GM21723 (cell line): ENCODE data around the gene IL17A.
A peak's percentile ranks its signal among the peaks of the same experiment; 100 is the strongest.

Source experiments
- ATAC-seq: cut with Tn5 transposase; IDR thresholded peaks from one replicate; pipeline ENCODE4 v1.9.1; 2021; ENCODE audit warnings: mild to moderate bottlenecking, moderate library complexity; ENCODE audit not compliant: unreplicated experiment

IL17A gene

GRCh38 chr6:52186075-52186474 lies at the start of gene IL17A:
Gene IL17A, plus strand, starts transcription at chr6:52186375. Its CDS starts 57 bp downstream, at chr6:52186432.
- peak; percentile 33 for ATAC-seq

DNA sequence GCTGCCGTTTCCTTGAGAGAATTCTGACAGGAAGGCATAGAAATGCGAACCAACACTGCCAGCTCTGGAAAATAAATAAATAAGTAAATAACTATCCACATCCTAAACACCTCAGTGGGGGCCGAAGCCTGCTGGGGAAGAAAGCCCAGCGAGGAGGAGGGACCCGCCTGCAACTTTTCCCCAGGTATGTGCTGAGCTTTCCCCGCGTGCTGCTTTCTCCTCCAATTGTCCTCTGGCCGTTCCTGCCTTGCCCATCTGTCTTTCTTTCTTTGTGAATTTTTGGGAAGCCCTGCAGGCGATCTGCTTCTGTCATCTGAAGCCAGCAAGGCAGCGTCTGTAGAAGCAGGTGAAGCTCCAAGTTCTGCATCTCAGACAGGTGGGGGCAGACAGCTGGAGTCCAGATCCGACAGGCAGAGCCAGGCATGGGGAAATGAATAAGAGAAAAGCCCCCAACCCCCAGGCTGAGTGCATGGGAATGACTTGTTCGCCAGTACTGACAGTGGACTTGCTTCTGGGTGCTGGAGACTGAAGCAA lies 49.2 kb upstream of the IL17A start:
- no peak for ATAC-seq

DNA sequence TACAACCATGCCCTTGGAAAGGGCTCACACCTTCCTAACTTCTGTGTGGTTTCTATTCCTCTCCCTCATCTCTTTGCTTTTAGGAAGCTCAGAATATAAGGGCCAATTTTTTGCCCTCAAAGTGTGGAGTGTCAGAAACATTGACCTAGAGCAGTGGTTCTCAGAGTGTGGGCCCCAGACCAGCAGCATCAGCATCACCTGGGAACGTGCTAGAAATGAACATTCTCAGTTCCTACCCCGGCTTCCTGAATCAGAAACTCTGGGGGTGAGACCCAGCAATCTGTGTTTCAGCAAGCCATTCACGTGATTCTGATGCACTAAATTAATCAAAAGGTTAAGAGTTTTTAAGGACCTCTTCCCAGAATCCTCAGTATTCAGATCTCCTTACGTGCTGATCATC lies 47.9 kb upstream of the IL17A start:
- ATAC-seq: peak; percentile 78

DNA sequence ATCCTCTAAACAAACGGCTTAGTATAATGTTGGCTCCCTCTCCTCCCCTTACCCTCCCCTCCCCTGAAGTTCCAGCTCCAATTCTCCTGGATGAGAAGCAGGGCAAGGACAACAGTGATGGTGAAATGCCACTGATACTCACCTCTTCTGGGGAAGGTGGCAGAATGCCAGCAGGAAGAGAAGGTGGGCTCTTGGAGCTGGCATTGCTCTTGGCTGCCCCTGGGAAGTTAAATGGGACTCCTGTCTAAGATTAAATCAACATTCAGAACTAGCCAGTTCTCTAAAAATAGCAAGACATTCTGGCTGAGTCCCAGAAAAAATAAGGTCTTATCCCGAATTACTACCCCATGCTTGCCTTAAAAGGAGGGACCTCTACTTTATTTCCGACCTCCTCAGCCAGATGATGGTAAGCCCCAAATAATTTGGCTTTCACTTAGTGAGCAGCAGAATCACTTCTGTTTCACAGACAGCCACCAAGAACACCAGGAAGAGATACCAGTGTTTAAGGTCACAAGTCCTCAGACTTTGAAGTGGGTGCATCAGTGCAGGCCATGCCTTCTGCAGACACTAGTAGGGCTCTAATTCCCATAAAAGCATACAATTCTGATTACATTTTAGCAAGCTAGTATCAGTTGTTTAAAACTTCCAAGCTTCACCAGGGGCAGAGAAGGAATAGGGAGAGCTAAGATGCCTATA lies 46.0 kb upstream of the IL17A start:
- no peak for ATAC-seq

DNA sequence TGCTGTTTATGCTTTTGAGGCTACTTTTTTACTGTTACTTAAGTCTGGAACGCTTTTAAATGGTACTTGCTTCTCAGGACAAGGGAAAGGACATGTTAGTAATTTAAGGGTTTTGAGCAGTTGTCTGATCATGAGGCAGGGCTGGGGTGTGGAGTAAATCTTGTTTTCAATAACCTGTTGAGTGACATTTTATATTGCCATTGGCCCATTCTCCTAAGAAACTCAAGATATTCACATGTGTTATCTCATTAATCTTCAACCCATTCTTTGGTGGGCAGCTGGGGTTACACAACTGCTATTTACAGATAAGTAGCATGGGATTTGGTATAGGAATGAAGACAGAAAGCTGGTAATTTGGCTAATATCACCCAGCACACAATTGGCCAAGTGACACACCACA lies 44.6 kb upstream of the IL17A start:
- no peak for ATAC-seq

- ATAC-seq: no peak
Observed at GRCh38 chr6:52142556-52142955, 43.6 kb upstream of the IL17A start.

DNA sequence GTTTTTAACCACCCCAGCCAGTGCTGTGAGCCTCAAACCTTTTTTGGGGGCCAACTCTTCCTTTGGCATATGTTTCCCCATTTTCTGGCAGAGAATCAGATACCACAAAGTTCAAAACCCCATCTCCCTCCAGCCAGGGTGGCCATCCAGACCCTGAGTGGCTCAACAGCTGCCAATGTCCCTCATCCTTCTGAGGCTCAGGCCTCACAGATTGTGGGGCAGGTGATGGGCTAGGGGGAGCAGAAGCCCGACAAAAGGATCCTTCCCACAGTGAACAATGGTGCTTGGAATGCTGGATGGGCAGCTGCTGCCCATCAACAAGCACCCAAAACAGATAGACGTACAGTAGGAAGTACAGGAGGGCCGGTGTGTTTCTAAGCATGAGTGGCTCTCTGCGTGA lies 42.6 kb upstream of the IL17A start:
- ATAC-seq: no peak

- peak; percentile 54 for ATAC-seq
Observed at GRCh38 chr6:52144196-52145076, 41.7 kb upstream of the IL17A start.

DNA sequence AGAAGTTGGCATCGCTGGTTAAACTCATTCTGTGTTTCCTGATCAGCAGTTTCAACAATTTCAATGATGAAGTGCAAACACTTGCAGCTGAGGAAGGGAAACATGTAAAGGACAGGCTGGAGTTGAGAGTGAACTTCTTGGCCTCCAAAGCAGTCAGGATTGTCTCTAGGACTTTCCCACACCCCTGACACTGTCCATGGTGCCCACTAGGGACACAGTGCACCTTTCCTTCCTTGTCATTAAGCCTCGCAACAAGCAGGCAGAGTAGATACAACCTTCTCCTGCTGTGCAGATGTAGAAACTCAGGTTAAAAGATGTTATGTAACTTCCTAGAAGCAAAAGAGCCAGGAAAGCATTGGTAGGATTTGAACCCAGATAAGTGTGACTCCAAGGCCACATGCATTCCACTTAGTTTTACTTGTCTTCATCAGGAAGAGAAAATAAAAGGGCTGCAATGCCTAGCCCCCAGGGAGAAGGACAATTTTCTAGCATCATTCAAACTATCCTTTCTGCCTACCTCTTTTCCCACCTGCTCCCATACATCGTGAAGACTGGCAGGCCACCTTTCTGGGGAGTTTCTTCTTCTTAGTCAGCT lies 39.2 kb upstream of the IL17A start:
- ATAC-seq: no peak

DNA sequence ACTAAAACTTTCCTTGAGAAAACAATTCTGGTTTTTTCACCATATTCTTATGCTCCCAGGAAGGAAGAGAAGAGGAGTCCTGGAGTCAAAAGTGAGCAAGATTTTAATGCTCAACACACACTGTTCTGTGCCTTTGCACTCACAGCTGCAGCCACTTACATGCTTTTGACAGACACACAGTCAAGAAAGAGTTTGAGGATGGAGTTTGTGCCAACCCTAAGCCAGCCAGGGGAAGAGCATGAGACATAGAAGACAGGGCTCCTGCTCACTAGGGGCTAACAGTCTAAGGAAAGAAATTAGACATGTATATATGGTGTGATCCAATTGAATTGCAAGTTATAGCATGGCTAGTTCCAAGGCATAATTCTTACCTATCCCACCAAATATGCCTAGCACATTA lies 37.1 kb upstream of the IL17A start:
- ATAC-seq: no peak

DNA sequence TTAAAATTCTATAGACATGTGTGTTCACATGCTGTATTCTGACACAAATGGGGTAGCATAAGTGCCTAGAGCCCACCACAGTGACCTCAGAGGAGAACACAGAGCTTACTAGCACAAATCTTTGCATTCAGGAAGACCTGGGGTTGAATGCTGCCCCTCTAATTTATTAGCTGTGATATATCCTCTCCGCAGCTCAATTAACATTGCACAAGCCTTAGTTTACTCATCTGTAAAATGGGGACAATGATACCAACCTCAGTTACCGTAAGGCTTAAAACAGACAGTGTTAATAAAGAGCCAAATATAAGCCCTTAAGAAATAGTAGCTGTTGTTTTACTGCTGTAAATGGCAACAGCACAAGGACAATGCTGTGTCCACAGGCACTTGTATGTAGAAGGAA lies 36.2 kb upstream of the IL17A start:
- ATAC-seq: no peak

DNA sequence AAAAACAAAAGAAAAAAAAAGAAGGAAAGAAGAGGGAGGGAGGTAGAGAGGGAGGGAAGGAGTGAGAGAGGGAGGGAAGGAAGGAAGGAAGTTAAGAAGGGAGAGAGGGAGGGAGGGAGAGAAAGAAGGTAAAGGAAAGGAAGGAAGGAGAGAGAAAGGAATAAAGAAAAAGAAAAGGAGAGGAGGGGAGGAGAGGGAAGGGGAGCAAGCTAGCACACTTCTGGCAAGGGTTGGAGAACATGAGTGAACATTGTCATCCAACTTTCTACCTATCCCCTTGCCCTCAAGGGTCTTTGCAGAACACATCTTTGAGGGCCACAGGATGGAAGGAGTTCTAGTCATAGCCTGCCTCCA lies 34.1 kb upstream of the IL17A start:
- ATAC-seq: no peak

- no peak for ATAC-seq
Observed at GRCh38 chr6:52152711-52153160, 33.4 kb upstream of the IL17A start.

- ATAC-seq: no peak
Observed at GRCh38 chr6:52154381-52154780, 31.8 kb upstream of the IL17A start.

- peak; percentile 88 for ATAC-seq
Observed at GRCh38 chr6:52155791-52156576, 30.2 kb upstream of the IL17A start.

GRCh38 chr6:52157301-52157941 lies 28.8 kb upstream of the IL17A start:
- peak; percentile 66 for ATAC-seq

- no peak for ATAC-seq
Observed at GRCh38 chr6:52160472-52161104, 25.6 kb upstream of the IL17A start.

DNA sequence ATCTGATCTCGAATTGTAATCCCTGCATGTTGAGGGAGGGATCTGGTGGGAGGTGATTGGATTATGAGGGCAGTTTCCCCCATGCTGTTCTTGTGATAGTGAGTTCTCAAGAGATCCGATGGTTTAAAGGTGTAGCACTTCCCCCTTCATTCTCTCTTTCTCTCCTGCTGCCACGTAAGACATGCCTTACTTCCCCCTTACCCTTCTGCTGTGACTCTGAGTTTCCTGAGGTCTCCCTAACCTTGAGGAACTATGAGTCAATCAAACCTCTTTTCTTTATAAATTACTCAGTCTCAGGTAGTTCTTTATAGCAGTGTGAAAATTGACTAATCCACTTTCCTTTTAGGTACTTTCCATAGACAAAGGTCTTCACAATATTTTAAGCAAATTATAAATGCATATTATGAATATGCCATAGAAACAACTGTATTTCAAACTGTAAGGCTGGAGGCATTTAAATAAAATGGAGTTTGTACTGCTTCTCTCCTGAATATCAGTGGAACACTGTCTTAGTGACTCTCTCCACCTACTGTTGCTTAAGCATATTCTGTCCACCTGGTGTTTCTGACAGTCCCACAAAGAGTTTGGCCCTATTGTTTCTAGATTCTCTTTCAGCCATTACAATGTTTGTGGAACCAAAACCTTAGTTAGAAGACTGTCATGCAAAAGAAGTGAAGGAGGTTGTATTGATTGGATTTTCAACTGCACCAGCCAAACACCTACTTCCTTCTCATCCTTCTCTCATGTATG lies 24.3 kb upstream of the IL17A start:
- no peak for ATAC-seq
